OCI-LY7 (cell line): ENCODE results near the gene TEX44. TPM values are rescaled to one million over a fixed set of nuclear protein-coding genes. Genes with fewer than 3 reads are reported as not detected.

Source experiments
- BruUV-seq: library from RNA; stranded (reverse); fragments of 400-500 nt; replicated peaks from 2 replicates; lab custom pipeline; 2021; lab: Mats Ljungman, UMichigan
- CTCF ChIA-PET: fragments of 300-600 bp; sonication (Branson Sonifier 250); formaldehyde crosslinking; loops from one replicate; lab custom pipeline; 2022; ENCODE audit warnings: antibody characterized with exemption; ENCODE audit not compliant: unreplicated experiment; lab: Charles Lee
- POLR2A ChIA-PET: fragments of 300-600 bp; sonication (Branson Sonifier 250); formaldehyde crosslinking; loops from one replicate; lab custom pipeline; 2022; ENCODE audit warnings: antibody characterized with exemption; lab: Charles Lee
- DNase-seq: peaks from one replicate; pipeline ENCODE4 v3.0.0-alpha.2; 2015; ENCODE audit warnings: low spot score
- H2AFZ ChIP-seq: fragments of 200-600 bp; sonication (generic), shearing (Covaris generic); 2 replicates; pipeline ENCODE4 v1.6.1; 2014; ENCODE audit warnings: mild to moderate bottlenecking, antibody characterized with exemption, low read length, moderate library complexity
- H3K27ac ChIP-seq: fragments of 200-600 bp; sonication (generic); 2 replicates; pipeline ENCODE4 v1.5.1; 2014; ENCODE audit warnings: mixed run types, low read depth, mild to moderate bottlenecking, moderate library complexity, low read length, inconsistent platforms; ENCODE audit not compliant: poor library complexity, severe bottlenecking
- H3K36me3 ChIP-seq: fragments of 200-600 bp; sonication (generic); 2 replicates; pipeline ENCODE4 v1.6.1; 2014; ENCODE audit warnings: mild to moderate bottlenecking, antibody characterized with exemption, low read length, moderate library complexity, mixed read lengths; ENCODE audit not compliant: insufficient read depth
- H3K4me1 ChIP-seq: fragments of 200-600 bp; sonication (generic); 2 replicates; pipeline ENCODE4 v1.5.1; 2014; ENCODE audit warnings: mild to moderate bottlenecking, low read length; ENCODE audit not compliant: insufficient read depth, poor library complexity, severe bottlenecking
- H3K4me2 ChIP-seq: fragments of 200-600 bp; sonication (generic); 2 replicates; pipeline ENCODE4 v1.6.1; 2014; ENCODE audit warnings: mild to moderate bottlenecking, low read length
- H3K4me3 ChIP-seq: fragments of 200-600 bp; sonication (generic); 2 replicates; pipeline ENCODE4 v1.5.1; 2014; ENCODE audit warnings: mild to moderate bottlenecking, low read depth, low read length; ENCODE audit not compliant: poor library complexity, severe bottlenecking
- H3K79me2 ChIP-seq: fragments of 200-600 bp; sonication (generic); 2 replicates; pipeline ENCODE4 v1.6.1; 2016; ENCODE audit warnings: low read depth, mild to moderate bottlenecking, low read length, moderate library complexity, mixed read lengths; ENCODE audit not compliant: insufficient read depth
- H3K9me2 ChIP-seq: fragments of 200-600 bp; sonication (generic); 2 replicates; pipeline ENCODE4 v1.6.1; 2016; ENCODE audit warnings: mild to moderate bottlenecking, low read length, mixed read lengths; ENCODE audit not compliant: insufficient read depth
- H3K9me3 ChIP-seq: fragments of 200-600 bp; sonication (generic); 2 replicates; pipeline ENCODE4 v1.6.1; 2014; ENCODE audit warnings: mild to moderate bottlenecking, mixed run types, low read length, mixed read lengths
- H4K20me1 ChIP-seq: fragments of 200-600 bp; sonication (generic); 2 replicates; pipeline ENCODE4 v1.6.1; 2014; ENCODE audit warnings: mild to moderate bottlenecking, antibody characterized with exemption, low read length, moderate library complexity, mixed read lengths; ENCODE audit not compliant: insufficient read depth
- CTCF ChIP-seq: fragments of 200-600 bp; sonication (generic); conservative IDR thresholded peaks from 2 replicates; pipeline ENCODE4 v1.5.1; 2014; ENCODE audit warnings: mild to moderate bottlenecking, antibody characterized with exemption, low read length, moderate library complexity, mixed read lengths
- EZH2phosphoT487 ChIP-seq: fragments of 200-600 bp; sonication (generic); IDR thresholded peaks from 2 replicates; pipeline ENCODE4 v1.6.1; 2018; ENCODE audit warnings: low read depth, borderline replicate concordance, mild to moderate bottlenecking, mixed run types, antibody characterized with exemption, low read length, moderate library complexity, mixed read lengths
- intact Hi-C: fragments of 100-400 bp; cut with micrococcal nuclease; formaldehyde crosslinking; loops from one replicate; pipeline ENCODE4 v1.10.0; 2022; ENCODE audit not compliant: unreplicated experiment
- total RNA-seq, 2 experiments: library from RNA; depleted of rRNA in 1 of 2; stranded (reverse); fragments of >200 nt in 1 of 2; shearing (Covaris generic) in 1 of 2; gene quantifications; 2 replicates each; pipeline ENCODE4 v1.2.3, GENCODE V29; 2014 to 2022

The TEX44 gene
- total RNA-seq, 2 experiments from 2014 or later, result not detected

GRCh38 chr2:231600619-231601355 is 8.1 kb downstream of the TEX44 start:
- H3K4me1 ChIP-seq, result peaks cover 39% of the 10 kb centered on the region
- DNase-seq, result no peak
- H3K79me2 ChIP-seq, result no peaks in the 10 kb centered on the region
- H3K9me3 ChIP-seq, result no peaks in the 10 kb centered on the region
- no TSS peak for BruUV-seq
- ChIA-PET CTCF (interaction anchor here (0.6 to 1.2 kb wide), 4 partner anchors 11 to 89 kb away, joined by 3 to 5 read pairs (median 4); no protein-coding TSS in a partner anchor), POLR2A (interaction anchor here (0.5 to 1.0 kb wide), 3 partner anchors 9 to 1652 kb away, joined by 3 to 5 read pairs (median 3); no protein-coding TSS in a partner anchor)
- no peak overlapping the region for H3K4me3 ChIP-seq
- intact Hi-C loops, result loop anchor here (1.0 kb wide), 2 partner anchors 37 to 83 kb away; no protein-coding TSS in a partner anchor
- H3K4me2 ChIP-seq, result no peak overlapping the region
- H3K27ac ChIP-seq, result no peak overlapping the region
- no peaks in the 10 kb centered on the region for H3K36me3 ChIP-seq
- TF ChIP-seq CTCF, result no peak
- no peak for TF ChIP-seq EZH2phosphoT487
- no peak overlapping the region for H2AFZ ChIP-seq
- no peaks in the 10 kb centered on the region for H4K20me1 ChIP-seq
- no peaks in the 10 kb centered on the region for H3K9me2 ChIP-seq

- POLR2A ChIA-PET, result interaction anchor here (0.5 to 1.3 kb wide), 5 partner anchors 11 to 1653 kb away, joined by 3 to 5 read pairs (median 3); no protein-coding TSS in a partner anchor
- Histone ChIP-seq H3K79me2 (no peaks in the 10 kb centered on the region), H3K4me2 (no peak overlapping the region), H3K4me3 (no peak overlapping the region), H3K4me1 (peaks cover 44% of the 10 kb centered on the region), H3K27ac (no peak overlapping the region), H3K9me3 (no peaks in the 10 kb centered on the region), H4K20me1 (no peaks in the 10 kb centered on the region), H3K9me2 (no peaks in the 10 kb centered on the region), H3K36me3 (no peaks in the 10 kb centered on the region), H2AFZ (no peak overlapping the region; the same call in 1 of the 2 replicates)
- TF ChIP-seq EZH2phosphoT487 (no peak), CTCF (peak; percentile 95)
- intact Hi-C loops, result loop anchor here (1.0 kb wide), 2 partner anchors 38 to 84 kb away; no protein-coding TSS in a partner anchor
- no TSS peak for BruUV-seq
- DNase-seq, result peak; percentile 89
- CTCF ChIA-PET, result interaction anchor here (0.5 to 1.2 kb wide), 5 partner anchors 10 to 88 kb away, joined by 3 to 5 read pairs (median 4); no protein-coding TSS in a partner anchor
Measured at GRCh38 chr2:231601356-231602229, 8.9 kb downstream of the TEX44 start.
